ENCODE measurements around the gene RNF208.

Gene RNF208

GRCh38 chr9:137236238-137236935 is 14.3 kb upstream of the RNF208 start:
- peak; percentile 50 for DNase-seq (ENCODE audit: low read depth)
- TF ChIP-seq CTCF (IDR thresholded peaks at IDR 0.05; ENCODE audit: low read depth, low read length, missing control alignments): peak; percentile 94

GRCh38 chr9:137235424-137236237 is 13.6 kb upstream of the RNF208 start:
- no peak overlapping the region for H3K4me3 ChIP-seq (ENCODE audit: low read depth, low read length)
- DNase-seq (ENCODE audit: low read depth): no peak
- TF ChIP-seq CTCF (IDR thresholded peaks at IDR 0.05; ENCODE audit: low read depth, low read length, missing control alignments): peak; percentile 19

More at GRCh38 chr9:137236238-137236935, 14.3 kb upstream of the RNF208 start:
- H3K4me3 ChIP-seq (ENCODE audit: low read depth, low read length): 0 out of 2 replicates have a peak overlapping the region, but pooled peaks have one; percentile 20

- no peak for DNase-seq (ENCODE audit: low read depth)
- no peak overlapping the region for H3K4me3 ChIP-seq (ENCODE audit: low read depth, low read length)
- no peak for TF ChIP-seq CTCF (IDR thresholded peaks at IDR 0.05; ENCODE audit: low read depth, low read length, missing control alignments)
These were observed 12.9 kb upstream of the RNF208 start for GRCh38 chr9:137234758-137235423.

- no peak for DNase-seq (ENCODE audit: low read depth)
- no peak for TF ChIP-seq CTCF (IDR thresholded peaks at IDR 0.05; ENCODE audit: low read depth, low read length, missing control alignments)
These were observed 12.1 kb upstream of the RNF208 start for GRCh38 chr9:137234055-137234697.

GRCh38 chr9:137233143-137233980 is 11.3 kb upstream of the RNF208 start:
- no peak overlapping the region for H3K4me3 ChIP-seq (ENCODE audit: low read depth, low read length)
- TF ChIP-seq CTCF (IDR thresholded peaks at IDR 0.05; ENCODE audit: low read depth, low read length, missing control alignments): no peak
- DNase-seq (ENCODE audit: low read depth): no peak

More at GRCh38 chr9:137234055-137234697, 12.1 kb upstream of the RNF208 start:
- H3K4me3 ChIP-seq (ENCODE audit: low read depth, low read length): no peak overlapping the region

GRCh38 chr9:137232510-137232909 is 10.5 kb upstream of the RNF208 start:
- TF ChIP-seq CTCF (IDR thresholded peaks at IDR 0.05; ENCODE audit: low read depth, low read length, missing control alignments): no peak
- no peak for DNase-seq (ENCODE audit: low read depth)
- H3K4me3 ChIP-seq (ENCODE audit: low read depth, low read length): no peak overlapping the region

Data from GM12864 (cell line).